Measurements from ENCODE around the gene SNRNP48. TPM values are rescaled to one million over a fixed set of nuclear protein-coding genes. Genes with fewer than 3 reads are reported as not detected.
A peak's percentile ranks its signal among the peaks of the same experiment; 100 is the strongest.

The SNRNP48 gene
- total RNA-seq, 1 donor from 2014 or later = 17.3 TPM

- intact Hi-C loops (cut with micrococcal nuclease) = no loop called here
Observed at GRCh38 chr6:7587631-7588100, 2.3 kb upstream of the SNRNP48 start.

GRCh38 chr6:7588506-7588905 is 1.5 kb upstream of the SNRNP48 start:
- intact Hi-C loops (cut with micrococcal nuclease) = no loop called here
- DNase-seq = no peak
- ATAC-seq = no peak

More at GRCh38 chr6:7587631-7588100, 2.3 kb upstream of the SNRNP48 start:
- ATAC-seq = no peak
- no peak for DNase-seq

GRCh38 chr6:7589221-7589620 is 777 bp upstream of the SNRNP48 start:
- intact Hi-C loops (cut with micrococcal nuclease) = no loop called here
- DNase-seq = no peak

GRCh38 chr6:7590918-7591302 is 912 bp downstream of the SNRNP48 start:
- intact Hi-C loops (cut with micrococcal nuclease) = no loop called here
- ATAC-seq (peak; percentile 37), DNase-seq (peak; percentile 43)

More at GRCh38 chr6:7589221-7589620, 777 bp upstream of the SNRNP48 start:
- no peak for ATAC-seq

GRCh38 chr6:7591770-7592169 is 1.8 kb downstream of the SNRNP48 start:
- ATAC-seq (no peak), DNase-seq (no peak)
- intact Hi-C loops (cut with micrococcal nuclease) = no loop called here

- intact Hi-C loops (cut with micrococcal nuclease) = no loop called here
- DNase-seq = no peak
- ATAC-seq = no peak
Observed at GRCh38 chr6:7593229-7593628, 3.2 kb downstream of the SNRNP48 start.

GRCh38 chr6:7594579-7595125 is 4.7 kb downstream of the SNRNP48 start:
- peak; percentile 32 for ATAC-seq
- DNase-seq = no peak
- intact Hi-C loops (cut with micrococcal nuclease) = no loop called here

GRCh38 chr6:7604003-7604402 is 14.0 kb downstream of the SNRNP48 start:
- ATAC-seq (peak; percentile 99), DNase-seq (peak; percentile 76)
- intact Hi-C loops (cut with micrococcal nuclease) = no loop called here

GRCh38 chr6:7604506-7604905 is 14.5 kb downstream of the SNRNP48 start:
- ATAC-seq (no peak), DNase-seq (no peak)
- intact Hi-C loops (cut with micrococcal nuclease) = no loop called here

- intact Hi-C loops (cut with micrococcal nuclease) = no loop called here
- DNase-seq = no peak
- ATAC-seq = peak; percentile 62
Observed at GRCh38 chr6:7615611-7616383, 25.8 kb downstream of the SNRNP48 start.

- ATAC-seq (peak; percentile 57), DNase-seq (no peak)
- intact Hi-C loops (cut with micrococcal nuclease) = no loop called here
Observed at GRCh38 chr6:7617801-7618764, 28.1 kb downstream of the SNRNP48 start.

- intact Hi-C loops (cut with micrococcal nuclease) = no loop called here
- no peak for ATAC-seq
- DNase-seq = no peak
Observed at GRCh38 chr6:7621761-7622160, 31.8 kb downstream of the SNRNP48 start.

GRCh38 chr6:7624796-7625710 is 35.1 kb downstream of the SNRNP48 start:
- intact Hi-C loops (cut with micrococcal nuclease) = no loop called here
- no peak for ATAC-seq
- DNase-seq = no peak

- DNase-seq (no peak), ATAC-seq (no peak)
- intact Hi-C loops (cut with micrococcal nuclease) = no loop called here
Observed at GRCh38 chr6:7628479-7628878, 38.5 kb downstream of the SNRNP48 start.

- ATAC-seq = peak; percentile 69
- intact Hi-C loops (cut with micrococcal nuclease) = no loop called here
- DNase-seq = no peak
Observed at GRCh38 chr6:7628909-7629308, 38.9 kb downstream of the SNRNP48 start.

GRCh38 chr6:7629321-7629720 is 39.3 kb downstream of the SNRNP48 start:
- ATAC-seq (no peak), DNase-seq (no peak)
- intact Hi-C loops (cut with micrococcal nuclease) = no loop called here

GRCh38 chr6:7630792-7631191 is 40.8 kb downstream of the SNRNP48 start:
- ATAC-seq (no peak), DNase-seq (no peak)
- intact Hi-C loops (cut with micrococcal nuclease) = no loop called here

- ATAC-seq (no peak), DNase-seq (no peak)
- intact Hi-C loops (cut with micrococcal nuclease) = no loop called here
Observed at GRCh38 chr6:7631466-7631865, 41.5 kb downstream of the SNRNP48 start.
